Glomerular endothelial cell (primary cell): ENCODE data around the gene GRHL3. TPM values are rescaled to one million over a fixed set of nuclear protein-coding genes. Genes with fewer than 3 reads are reported as not detected.

Experiments used
- DNase-seq: peaks from one replicate; pipeline ENCODE4 v3.0.0-alpha.2; 2011; ENCODE audit warnings: low read depth, low spot score; ENCODE audit errors: extremely low read depth
- total RNA-seq: library from RNA; depleted of rRNA; stranded (reverse); fragments of >200 nt; gene quantifications from 2 replicates; pipeline ENCODE4 v1.2.3, GENCODE V29; 2015

The GRHL3 gene
- total RNA-seq, 1 donor from 2014 or later: not detected

- DNase-seq: no peak
Measured at GRCh38 chr1:24340770-24341169, 21.6 kb downstream of the GRHL3 start.

- no peak for DNase-seq
Measured at GRCh38 chr1:24341260-24341659, 22.1 kb downstream of the GRHL3 start.

DNA sequence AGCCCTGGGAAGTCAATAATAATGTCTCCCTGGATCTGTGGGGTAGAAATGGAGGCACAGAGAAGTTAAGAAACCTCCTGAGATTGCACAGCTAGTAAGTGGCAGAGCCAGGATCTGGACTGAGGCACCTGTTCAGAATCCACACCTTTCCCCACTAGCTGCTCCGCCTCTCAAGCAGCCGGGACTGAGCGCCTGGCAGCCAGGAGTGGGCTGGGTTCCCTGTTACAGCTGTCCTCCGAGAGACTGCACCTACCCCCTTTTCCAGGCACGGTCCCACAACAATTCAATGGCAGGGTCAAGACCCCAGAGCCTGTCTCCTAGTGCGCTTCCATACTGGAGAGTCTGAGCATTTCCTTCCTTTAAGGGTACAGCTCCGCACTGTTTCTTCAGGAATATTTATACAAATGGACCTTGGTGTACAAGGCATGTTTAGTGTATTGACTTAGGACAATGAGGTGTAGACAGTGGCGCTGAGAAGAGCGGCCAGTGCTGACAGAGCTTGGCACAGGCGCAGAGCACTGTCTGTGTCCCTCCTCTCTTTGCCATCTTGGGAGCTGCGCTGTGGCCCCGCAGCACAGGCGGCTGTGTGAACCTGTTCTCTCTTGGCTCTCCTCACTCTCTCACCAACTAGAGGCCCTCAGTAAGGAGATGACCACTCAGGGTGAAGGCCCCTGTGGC is 24.4 kb downstream of the GRHL3 start:
- no peak for DNase-seq

GRCh38 chr1:24344090-24344742 is 25.1 kb downstream of the GRHL3 start:
- no peak for DNase-seq

- DNase-seq: no peak
Measured at GRCh38 chr1:24345334-24345733, 26.2 kb downstream of the GRHL3 start.

DNA sequence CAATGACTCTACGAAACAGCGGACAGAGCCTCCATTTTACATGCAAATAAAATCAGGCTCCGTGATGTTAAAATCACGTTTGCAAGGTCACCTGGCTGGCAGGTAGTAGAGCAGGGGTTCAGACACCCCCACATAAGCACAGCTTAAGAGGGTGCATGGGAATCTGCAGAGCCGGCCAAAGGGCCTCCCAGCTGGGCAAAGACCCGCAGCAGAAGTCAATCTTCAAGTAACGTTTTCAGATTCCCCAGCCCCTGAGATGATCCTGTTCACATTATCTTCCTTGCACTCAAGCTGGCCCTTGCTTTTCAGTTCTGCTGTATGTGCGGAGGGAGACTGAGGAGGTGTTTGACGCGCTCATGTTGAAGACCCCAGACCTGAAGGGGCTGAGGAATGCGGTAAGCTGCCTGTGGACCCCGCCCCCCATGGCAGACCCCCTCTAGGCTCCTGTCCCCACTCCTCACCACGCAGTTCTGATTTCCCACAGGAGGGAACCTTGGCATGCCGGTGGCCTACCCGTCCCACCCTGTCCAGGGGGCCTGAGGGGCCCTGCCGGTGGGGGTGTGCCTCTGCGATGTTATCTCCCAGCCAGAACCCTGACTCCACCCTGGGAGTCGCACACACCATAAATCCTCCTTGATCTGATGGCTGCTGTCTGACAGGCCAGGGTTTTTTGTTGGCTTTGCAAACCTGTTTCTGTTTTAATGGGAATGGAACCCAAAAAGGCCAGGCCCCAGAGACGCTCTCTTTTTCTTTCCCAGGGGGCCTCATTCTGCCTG is 28.2 kb downstream of the GRHL3 start:
- DNase-seq: no peak

- DNase-seq: no peak
Measured at GRCh38 chr1:24348196-24348595, 29.0 kb downstream of the GRHL3 start.

- no peak for DNase-seq
Measured at GRCh38 chr1:24349891-24350290, 30.7 kb downstream of the GRHL3 start.

- DNase-seq: no peak
Measured at GRCh38 chr1:24351247-24351646, 32.1 kb downstream of the GRHL3 start.

- DNase-seq: no peak
Measured at GRCh38 chr1:24351918-24352627, 32.9 kb downstream of the GRHL3 start.

GRCh38 chr1:24353292-24353891 is 34.2 kb downstream of the GRHL3 start:
- DNase-seq: no peak

GRCh38 chr1:24355466-24355865 is 36.3 kb downstream of the GRHL3 start:
- DNase-seq: no peak

- DNase-seq: no peak
Measured at GRCh38 chr1:24357038-24357437, 37.9 kb downstream of the GRHL3 start.

- no peak for DNase-seq
Measured at GRCh38 chr1:24360681-24361080, 41.5 kb downstream of the GRHL3 start.

DNA sequence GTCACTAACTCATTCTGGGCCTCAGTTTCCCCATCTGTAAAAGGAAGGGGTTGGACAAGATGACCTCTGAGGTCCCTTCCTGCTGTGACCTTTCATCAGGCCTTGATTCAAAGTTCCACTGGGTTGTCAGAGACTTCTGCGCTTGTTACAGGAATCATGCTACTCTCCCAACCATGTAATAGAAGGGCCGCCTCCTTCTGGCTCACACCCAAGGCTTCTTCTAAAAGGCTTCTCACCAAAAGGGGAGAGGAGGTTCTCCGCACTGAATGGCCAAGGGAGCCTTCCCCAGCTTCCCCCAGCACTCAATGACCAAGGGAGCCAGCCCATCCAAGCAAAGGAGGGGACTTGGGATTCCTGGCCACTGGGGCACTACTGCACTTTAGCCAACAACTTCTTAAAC is 42.7 kb downstream of the GRHL3 start:
- no peak for DNase-seq

DNA sequence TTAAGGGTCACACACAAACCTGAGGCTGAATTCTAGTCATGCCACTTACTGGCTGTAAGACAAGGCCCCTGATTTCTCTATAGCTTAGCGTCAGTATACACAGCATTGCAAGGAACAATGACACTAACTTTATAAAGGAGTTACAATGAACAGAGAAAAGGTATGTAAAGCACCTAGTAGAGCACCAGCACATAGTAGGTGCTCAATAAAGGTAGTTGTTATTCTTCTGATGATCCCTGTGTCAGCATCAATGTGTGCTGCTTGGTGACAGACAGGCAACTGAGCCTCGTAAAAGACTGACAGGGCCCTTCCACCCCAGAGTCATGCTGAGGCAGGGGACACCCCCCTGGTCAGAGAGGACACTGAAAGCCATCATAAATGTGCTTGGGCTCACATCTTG is 43.2 kb downstream of the GRHL3 start:
- no peak for DNase-seq

GRCh38 chr1:24362982-24363614 is 43.9 kb downstream of the GRHL3 start:
- no peak for DNase-seq

GRCh38 chr1:24363994-24364393 is 44.8 kb downstream of the GRHL3 start:
- DNase-seq: no peak

- no peak for DNase-seq
Measured at GRCh38 chr1:24364605-24364974, 45.4 kb downstream of the GRHL3 start.

- no peak for DNase-seq
Measured at GRCh38 chr1:24364975-24365678, 46.0 kb downstream of the GRHL3 start.
